Activated CD8-positive, alpha-beta memory T cell treated with anti-CD3 and anti-CD28 coated beads, Interleukin-2, amount 50 U/mL, for 48 hours (primary cell): ENCODE results near the gene LIG1.

Source experiments
- DNase-seq: peaks from one replicate; pipeline ENCODE4 v3.0.0-alpha.2; 2020

Gene LIG1

DNA sequence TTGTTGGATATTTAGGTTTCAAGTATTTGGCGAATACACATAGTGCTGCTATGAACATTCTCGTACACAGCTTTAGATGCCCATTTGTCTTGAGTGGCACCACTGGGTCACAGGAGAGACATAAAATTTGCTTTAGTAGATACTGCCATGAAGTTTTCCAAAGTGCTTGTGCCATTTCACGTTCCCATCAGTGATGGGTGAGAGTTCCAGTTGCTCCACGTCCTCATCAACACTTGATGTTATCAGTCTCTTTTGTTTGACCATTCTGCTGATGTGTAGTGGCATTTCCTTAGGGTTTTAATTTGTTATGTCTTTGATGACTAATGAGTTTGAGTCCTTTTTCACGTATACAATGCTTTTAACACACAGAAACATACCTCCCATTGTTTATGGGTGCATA lies 11.4 kb upstream of the LIG1 start:
- no peak for DNase-seq

DNA sequence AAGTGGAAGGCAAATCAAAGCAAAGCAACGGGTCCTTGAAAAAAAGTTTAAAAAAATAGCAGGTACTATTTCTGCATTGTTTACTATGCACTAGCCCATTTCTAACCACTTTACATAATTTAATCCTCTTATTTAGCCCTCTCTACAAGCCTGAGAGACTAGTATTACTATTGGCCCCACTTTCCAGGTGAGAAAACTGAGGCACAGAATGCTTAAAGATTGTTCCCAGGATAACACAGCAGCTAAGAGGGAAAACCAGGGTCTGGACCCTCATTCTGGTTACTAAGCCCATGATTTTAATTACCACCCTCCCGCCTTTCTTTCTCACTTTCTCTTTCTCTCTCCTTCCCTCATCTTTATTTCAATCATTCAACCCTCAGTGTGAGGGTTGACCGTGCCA lies 6.1 kb upstream of the LIG1 start:
- DNase-seq: no peak

DNA sequence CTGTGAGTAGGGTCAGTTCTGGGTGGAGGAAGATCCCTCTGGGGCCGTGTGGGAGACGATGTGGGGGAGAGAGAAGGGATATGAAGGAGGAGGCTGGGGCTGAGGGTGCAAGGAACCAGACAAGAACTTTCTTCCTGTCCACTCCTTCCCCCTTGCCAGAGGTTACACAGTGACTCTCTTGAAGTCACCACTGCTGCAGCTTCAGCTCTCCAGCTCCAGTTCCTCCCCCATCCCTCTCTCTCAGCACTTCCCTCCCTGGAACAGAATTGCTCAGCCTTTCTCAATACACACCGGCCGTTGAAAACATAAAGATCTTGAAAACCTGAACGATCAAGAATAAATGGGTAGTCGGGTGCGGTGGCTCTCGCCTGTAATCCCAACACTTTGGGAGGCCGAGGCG lies 5.4 kb upstream of the LIG1 start:
- DNase-seq: no peak

DNA sequence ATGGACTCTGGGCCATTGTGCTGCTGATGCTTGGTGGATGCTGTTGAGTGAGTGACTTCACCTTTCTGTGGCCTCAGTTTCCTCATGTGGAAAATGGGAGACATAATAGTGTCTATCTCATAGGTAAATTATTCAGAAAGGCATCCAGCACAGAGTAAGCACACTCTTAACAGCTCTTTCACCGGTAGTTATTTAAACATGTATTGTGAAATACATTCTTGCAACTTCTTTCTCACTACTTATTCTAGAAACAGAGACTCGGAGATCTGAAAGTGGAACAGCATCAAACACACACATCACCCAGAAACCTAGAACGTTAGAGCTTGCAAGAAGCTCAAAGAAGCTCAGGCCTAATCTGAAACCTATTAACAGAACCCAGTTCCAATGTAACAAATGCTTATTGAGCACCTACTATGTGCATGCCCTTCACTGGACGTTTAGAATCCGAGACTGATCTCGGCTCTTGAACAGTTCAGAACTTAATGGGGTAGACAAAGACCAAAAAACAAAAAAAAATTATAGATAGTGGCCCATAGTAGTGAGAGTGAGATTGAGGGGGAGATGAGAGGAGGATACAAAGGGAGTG lies 4.4 kb upstream of the LIG1 start:
- no peak for DNase-seq

DNA sequence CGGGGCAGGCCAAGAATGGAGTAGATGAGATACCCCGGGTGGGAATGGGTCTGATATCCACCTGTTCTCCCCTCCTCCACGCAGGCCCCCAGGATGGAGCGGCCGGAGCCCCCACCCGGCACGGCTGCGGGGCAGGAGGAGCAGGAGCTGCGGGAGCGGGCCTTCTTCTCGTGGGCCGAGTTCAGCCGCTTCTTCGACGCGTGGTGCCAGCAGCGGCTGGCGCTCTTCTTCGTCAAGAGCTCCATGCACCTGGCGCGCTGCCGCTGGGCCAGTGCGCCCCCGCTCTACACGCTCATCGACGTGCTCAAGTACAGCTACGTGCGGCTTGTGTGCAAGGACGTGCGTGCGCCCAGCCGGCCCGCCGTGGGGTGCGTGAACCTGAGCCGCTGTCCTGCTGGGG lies 1.6 kb upstream of the LIG1 start:
- DNase-seq: no peak

DNA sequence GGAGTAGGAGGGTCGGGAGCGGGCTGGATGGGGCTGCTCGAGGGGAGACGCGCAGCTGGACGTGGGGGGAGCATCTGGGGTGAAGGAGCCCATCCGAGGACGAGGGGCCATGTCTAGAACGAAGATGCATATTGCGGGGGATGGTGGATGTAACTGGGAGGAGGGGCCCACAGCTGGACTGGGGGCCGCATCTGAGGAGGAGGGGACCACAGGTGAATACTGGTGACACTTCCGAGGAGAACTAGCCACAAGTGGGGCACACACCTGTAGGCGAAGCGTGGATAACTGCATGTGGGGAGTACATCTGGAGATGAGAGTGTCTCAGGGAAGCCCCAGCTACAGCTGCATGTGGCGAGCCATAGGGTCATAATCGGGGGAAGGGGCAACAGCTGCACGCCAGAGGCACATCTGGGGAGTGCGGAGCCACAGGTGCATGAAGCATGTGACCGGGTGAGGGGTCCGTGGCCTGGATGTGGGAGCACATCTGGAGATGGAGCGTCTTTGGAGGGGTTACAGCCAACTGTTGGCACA lies 738 bp upstream of the LIG1 start:
- no peak for DNase-seq

DNA sequence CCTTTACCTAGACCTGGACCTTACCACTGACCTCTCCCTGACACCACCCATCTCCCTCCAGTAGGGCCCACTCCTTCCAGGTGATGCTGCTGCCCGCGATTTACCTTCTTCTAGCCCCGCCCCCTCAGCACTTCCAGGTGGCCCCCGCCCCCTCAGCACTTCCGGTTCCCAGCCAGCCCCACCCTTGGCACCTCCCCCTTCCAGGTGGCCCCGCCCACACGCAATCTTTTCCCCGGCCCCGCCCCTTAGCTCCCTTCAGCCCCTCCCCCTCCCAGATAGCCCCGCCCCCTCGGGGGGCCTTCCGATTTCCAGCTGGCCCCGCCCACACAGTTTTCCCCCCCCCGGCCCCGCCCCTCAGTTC lies 586 bp downstream of the LIG1 start:
- peak; percentile 98 for DNase-seq

DNA sequence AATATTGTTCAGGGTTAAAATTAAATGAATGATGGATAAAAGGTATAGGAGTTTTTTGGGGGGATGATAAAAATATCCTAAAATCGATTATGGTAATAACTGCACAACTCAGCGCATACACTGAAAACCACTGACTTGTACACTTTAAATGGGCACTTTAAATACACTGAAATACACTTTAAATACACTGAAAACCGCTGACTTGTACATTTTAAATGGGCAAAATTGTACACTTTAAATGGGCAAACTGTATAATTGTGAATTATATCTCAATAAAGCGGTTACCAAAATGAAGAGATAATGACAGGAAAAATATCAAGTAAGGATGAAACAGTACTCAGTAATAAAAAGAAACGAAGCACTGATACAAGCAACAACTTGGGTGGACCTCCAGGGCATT lies 1.5 kb downstream of the LIG1 start:
- DNase-seq: no peak

DNA sequence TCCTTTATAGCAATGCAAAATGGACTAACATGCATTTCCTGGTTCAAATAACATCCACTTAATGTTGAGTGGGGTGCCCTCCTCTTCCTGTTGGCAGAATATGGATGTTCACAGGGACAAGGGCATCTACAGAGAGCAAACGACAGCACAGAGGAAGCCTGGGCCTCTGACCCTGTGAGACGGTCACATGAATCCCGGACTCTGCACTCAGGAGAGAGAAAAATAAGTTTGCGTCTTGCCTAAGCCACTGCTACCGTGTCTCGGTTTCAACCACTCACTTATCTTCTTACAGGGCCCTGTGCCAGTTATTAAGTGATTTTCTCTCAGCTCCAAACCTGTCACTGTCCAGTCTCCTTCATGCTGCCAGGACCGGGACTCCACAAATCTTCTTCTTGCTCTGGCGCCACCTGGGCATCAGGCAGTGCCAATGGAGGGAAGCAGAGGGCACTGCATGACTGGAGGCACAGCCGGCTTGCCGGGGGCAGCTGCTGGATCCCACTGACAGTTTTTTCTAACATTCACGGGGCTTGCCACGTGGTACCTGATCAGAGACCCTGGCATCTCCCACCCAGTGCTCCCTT lies 11.8 kb downstream of the LIG1 start:
- no peak for DNase-seq

DNA sequence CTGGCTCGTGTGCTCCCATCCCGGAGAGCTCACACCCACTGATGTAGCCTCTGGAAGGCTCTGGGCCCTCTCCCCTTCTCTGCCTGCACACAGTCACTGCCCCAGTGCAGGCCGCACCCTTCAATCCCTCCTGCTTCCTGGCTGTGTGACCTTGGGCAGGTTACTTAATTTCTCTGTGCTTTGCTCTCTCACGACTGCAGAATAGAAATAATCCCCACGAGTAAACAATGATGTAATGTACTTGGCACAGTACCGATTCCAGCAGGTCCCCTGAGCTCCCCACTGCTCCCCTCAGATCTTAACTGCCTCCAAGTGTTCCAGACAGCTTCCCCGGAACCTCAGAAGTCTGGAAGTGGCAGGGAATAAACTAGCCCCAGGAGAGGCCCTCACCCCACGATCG lies 16.1 kb downstream of the LIG1 start:
- DNase-seq: no peak

DNA sequence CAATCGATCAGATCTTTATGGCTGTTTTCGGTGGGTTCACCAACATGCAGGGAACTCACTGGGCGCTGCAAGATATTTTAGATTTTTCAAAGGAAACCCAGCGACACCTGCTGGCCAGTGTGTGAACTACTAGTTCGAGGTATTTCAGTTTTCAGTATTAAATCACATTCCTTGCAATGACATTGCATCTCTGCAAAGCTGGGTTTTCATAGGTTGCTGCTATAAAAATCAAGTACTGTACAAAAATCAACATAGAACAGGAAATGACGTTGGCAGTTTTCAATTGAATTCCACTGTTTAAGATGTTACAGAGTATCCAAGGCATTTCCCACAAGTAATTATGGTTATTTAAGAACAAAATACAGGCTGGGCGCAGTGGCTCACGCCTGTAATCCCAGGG lies 17.6 kb downstream of the LIG1 start:
- DNase-seq: peak; percentile 84

DNA sequence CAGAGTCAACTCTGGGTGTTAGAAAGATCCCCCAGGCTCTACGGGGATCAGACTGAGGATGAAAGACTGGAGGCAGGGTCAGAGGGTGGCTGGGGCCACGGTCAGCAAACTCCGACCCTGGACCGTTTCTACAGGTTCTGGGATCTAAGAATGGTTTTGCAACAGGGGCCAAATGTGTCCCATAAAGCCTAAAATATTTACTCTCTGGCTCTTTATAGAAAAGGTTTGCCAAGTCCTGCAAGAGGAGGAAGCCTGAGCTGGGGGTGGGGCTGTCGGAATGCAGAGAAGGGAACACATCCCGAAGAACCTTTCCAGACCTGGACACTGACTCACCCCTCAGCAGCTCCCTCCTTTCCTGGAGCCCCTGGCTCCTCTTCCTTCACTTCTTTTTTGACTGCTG lies 20.7 kb downstream of the LIG1 start:
- DNase-seq: no peak

DNA sequence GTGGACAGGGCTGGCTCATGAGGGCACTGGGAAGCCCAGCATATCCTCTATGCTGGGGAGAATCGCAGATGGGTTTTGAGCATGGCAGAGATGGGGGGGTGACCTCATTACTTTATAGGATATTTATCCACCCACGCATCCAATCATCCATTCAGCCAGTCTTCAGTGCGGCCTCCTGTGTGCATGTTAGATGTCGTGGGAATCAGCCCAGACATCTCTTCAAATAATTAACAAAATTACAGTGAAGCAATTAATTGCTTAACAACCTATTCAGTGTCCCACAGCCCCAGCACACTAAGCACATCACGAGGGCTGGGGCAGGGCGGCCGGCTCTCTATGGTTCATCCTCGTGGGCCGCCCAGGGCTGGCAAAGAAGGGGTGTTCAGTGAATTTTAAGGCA lies 21.6 kb downstream of the LIG1 start:
- no peak for DNase-seq

DNA sequence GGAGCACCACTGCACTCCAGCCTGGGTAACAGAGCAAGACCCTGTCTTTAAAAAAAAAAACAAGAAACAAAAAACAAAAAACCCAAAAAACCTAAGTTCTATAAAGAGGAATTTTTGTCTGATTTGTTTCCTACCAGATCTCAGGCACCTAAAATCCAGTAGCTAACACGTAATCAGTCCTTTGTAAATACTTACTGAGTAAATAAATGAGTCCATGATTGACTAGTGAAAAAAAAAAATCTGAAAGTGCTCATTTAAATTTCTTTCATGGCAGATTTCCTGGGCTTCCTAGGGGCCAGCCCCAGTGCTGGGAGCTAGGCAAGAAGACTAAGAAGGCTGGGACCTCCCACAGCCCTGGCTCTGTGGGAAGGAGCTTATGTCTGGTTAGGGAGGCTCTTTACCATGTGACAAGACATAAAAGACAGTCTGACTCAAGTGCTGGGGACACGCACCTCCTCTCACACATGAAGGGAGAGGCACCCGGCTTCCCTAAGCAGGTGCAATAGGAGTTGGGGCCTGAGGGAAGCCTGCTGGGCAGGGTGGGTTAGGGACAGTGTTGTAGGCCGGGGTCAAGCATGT lies 22.5 kb downstream of the LIG1 start:
- DNase-seq: no peak

DNA sequence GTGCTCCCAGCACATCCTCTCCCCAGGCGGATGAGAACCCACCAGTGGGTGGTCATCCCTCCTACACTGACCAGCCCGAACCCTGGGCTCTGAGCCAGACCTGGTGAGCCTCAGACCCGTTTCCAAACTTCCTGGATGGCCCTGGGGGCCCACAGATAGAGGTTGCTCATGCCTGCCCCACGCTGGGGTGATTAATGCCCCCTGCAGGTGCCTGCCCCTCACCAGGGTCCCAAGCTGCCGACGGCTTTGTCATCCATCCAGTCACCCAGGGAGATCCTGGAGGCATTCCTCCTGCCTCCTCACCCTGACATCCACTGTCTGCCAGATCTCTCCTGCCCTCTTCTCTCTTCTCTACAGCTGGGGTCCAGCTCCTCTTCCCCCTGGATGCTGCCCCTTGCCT lies 31.1 kb downstream of the LIG1 start:
- DNase-seq: no peak

DNA sequence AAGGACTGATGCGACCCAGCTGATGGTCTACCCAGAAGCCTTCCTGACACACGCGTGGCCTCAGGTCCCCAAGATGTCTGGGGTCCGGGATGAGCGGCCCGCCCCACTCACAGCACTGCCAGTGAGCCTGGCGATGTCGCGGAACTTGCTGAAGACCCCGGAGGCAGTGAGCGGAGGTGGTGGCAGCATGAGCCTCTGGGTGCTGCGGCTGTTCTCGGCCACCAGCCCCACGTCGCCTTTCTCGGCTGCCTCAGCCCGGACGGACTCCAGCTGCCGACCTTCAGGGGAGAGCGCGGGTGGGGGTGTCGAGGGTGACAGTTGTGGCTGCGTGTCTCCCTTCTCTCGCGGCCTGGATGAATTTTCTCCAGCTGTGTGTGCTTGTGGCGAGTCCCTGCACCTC lies 32.7 kb downstream of the LIG1 start:
- no peak for DNase-seq

DNA sequence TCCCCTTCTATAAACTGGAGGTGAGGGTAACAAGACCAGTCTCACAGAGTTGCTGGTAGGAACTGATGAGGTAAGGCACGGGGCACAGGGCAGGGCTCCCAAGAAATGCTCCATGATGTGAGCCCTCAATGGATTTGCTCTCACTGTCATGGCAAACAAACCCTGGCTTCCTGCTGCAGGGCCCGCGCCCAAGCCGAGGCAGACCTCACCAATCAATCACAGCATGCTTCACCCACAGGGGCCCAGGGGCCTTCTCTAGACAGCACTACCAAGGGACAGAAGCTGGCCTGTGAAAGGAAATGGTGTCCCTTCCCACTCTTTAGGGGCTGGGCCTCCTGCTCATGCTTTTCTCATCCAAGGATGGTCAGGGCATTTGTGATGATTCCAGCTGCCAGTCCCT lies 33.6 kb downstream of the LIG1 start:
- no peak for DNase-seq

DNA sequence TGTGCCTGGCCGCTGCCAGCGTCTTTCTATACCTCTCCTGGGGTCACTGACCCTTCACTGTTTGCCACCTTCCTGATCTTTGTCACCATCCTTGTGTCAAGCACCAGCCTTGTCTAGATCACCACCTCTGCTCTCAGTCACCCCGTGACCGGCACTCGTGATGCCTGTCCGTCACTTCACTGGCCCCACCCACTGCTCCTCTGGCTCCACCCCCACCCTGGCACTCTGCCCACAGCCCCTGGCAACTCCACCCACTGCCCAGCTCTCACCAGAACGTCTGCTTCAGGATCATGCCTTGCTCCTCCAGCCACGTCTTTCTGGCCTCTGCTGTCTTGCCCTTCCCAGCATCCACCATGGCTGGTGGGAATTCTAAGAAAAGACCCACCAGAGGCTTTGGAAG lies 34.7 kb downstream of the LIG1 start:
- DNase-seq: no peak

DNA sequence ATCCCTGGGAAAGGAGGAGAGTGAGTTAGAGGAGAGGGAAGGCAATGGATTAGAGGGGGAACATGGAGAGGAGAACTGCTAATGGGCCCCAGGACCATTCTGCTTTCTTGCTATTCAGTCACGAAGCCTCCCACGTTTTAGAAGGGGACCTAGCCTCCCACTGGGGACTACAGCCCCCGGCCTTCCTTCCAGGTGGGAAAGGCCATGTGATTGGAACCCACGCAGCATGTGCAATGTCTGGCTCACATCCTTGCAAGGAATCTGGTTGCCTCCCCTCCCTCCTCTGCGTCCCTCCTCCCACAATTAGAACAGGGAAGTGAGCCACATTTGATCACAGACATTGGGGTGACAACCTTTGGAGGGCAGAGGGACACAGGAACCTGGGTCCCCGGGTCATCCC lies 37.0 kb downstream of the LIG1 start:
- DNase-seq: no peak

DNA sequence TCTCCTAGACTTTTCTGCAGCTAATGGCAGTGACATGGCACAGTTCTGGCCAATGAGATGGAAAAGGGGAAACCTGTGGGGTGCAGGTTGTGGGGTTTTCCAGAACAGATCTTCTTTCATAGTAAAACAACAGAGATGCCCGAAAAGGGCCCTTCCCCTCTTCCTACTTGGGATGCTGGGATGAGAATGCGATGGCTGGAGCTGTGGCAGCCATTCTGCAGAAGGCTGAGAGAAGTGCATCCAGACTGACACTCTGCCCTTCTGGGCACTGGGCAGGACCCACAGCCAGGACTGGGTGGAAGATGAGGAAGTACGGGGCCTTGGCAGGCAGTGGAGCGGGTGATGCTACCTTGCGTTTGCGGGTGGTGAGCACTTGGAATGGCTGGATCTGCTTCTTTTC lies 42.6 kb downstream of the LIG1 start:
- no peak for DNase-seq

DNA sequence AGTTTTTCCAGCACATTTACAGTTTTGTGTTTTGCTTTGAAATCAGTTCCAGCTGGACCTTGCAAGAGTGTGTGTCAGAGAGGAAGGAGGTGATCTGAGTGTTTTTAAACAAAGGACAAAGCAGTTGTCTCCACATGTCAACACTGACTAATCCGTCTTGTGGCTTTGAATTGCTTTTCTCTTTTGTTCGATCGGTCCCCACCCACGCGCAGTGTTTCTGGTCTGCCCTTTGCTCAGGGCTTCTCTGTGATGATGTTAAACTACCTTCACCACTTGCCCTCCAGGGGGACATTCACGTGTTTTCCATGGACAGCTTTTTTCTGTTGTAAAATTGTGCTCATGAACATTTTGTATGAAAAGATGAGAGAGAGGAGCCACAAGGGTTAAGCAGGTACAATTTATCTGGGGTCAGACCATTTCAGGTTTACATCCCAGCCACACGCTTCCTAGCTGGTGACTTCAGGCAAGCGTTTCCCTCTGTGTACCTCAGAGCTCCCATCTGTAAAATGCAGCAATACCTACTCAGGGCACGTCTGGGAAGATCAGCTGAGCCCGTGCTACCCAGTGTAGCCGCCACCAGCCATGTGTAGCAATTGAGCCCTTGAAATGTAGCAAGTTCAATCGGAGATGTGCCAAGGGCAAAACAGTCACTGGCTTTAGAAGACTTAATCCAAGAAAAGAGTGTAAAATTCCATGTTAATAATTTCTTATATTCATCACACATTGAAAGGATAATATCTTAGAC lies 46.1 kb downstream of the LIG1 start:
- DNase-seq: peak; percentile 67

DNA sequence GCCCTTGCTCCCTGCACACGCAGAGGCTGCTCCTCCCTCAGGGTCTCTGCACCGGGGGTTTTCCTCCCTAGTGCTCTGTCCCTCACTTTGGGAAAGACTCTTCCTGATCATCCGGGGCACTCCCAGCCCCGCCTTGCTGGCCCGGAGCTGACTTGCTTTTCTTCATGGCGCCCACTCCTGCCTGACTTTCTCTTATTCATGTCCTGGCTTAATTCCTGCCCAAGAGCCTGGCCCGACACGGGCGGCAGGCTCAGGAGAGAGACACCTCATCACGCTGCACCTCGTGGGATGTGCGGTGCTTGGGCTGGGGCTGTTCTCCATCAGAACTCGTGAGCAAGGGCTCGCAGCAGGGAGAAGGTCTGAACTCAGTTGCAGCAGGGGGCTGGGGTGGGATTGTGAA lies 47.7 kb downstream of the LIG1 start:
- no peak for DNase-seq

DNA sequence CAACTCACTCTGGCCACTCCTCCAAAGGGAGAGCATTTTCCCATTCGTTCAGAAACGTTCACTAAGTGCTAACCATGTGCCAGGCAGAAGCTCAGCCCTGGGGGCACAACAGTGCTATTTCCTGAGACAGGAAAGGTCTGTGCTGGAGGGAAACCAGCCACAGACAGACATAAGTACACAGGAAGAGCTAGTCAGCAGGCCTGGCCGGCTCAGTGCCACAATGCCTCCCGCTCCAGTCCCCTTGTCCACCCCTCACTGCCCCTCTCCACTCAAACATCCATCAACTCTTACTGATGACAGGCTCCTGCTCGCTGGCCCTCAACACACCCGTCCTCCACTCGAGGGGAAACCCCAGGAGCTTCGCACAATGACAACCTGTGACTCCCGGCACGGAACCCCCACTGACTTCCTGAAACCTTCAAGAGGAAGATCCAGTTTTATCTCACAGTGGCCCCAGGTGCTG lies 48.2 kb downstream of the LIG1 start:
- DNase-seq: no peak

DNA sequence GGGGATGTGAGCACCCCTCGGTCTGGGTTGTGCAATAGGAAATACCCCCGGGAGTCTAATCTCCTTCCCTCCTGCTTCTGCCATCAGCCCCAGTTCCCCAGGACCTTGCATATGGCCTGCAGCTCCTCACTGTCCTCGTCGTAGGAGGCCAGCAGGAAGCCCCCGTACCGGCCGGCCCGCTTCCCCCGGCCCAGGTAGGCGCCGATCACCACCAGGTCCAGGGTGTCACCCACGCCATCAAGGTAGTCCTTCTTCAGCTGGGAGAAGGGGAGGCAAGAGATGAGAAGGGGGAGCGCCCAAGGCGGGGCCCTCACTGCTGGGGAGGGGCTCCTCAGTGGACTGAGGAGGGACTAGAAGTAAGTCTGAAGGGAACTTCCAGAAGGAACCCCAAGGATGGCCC lies 49.1 kb downstream of the LIG1 start:
- no peak for DNase-seq
